Gastrocnemius medialis (tissue), 4 donors: ENCODE data around the gene COL23A1.

Source experiments
- POLR2A ChIP-seq, 2 donors: fragments of 450-650 bp; IDR thresholded peaks; one replicate each; pipeline ENCODE4 v1.6.1; 2017; ENCODE audit warnings: antibody characterized with exemption in 2 of 2, mild to moderate bottlenecking in 2 of 2, moderate library complexity in 2 of 2
- TF ChIP-seq, protein P1 (sequence below), 5 experiments: fragments of 450-650 bp in 3 of 5; fragments of 200-600 bp in 2 of 5; sonication (generic) in 2 of 5; IDR thresholded peaks in 4 of 5; conservative IDR thresholded peaks in 1 of 5; 1 replicate in 4 of 5; 2 replicates in 1 of 5; pipeline ENCODE4 v1.5.1; 2016 to 2019; ENCODE audit warnings: antibody characterized with exemption in 5 of 5, mild to moderate bottlenecking in 3 of 5, moderate library complexity in 3 of 5

DNA sequence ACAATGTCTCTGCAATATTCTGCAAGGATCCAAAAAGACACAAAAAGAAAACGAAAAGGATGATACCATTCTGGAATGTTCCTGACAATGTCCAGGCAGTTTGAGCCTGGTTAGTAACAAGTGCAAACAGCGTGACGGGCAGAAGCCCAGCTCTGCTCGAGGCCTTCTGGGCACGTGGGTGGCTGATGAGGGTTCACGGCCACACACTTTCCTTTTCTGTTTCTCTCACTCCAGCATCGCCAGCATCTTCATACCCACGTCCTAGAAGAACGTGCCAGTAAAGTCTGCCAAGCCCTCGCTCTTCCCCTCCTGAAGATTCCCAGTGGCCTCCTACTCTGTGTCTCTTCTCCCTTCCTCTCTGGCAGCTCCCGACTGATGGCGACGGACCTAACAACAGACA lies 36.7 kb downstream of the COL23A1 start:
- TF ChIP-seq POLR2A (IDR thresholded peaks at IDR 0.05): no peak
- TF ChIP-seq, protein P1, sequence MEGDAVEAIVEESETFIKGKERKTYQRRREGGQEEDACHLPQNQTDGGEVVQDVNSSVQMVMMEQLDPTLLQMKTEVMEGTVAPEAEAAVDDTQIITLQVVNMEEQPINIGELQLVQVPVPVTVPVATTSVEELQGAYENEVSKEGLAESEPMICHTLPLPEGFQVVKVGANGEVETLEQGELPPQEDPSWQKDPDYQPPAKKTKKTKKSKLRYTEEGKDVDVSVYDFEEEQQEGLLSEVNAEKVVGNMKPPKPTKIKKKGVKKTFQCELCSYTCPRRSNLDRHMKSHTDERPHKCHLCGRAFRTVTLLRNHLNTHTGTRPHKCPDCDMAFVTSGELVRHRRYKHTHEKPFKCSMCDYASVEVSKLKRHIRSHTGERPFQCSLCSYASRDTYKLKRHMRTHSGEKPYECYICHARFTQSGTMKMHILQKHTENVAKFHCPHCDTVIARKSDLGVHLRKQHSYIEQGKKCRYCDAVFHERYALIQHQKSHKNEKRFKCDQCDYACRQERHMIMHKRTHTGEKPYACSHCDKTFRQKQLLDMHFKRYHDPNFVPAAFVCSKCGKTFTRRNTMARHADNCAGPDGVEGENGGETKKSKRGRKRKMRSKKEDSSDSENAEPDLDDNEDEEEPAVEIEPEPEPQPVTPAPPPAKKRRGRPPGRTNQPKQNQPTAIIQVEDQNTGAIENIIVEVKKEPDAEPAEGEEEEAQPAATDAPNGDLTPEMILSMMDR (IDR thresholded peaks at IDR 0.05 in 4 of 5, conservative IDR thresholded peaks at IDR 0.05 in 1 of 5): no peak
